Adrenal gland (tissue), 12 donors: ENCODE measurements around the gene SCYL3. TPM values are rescaled to one million over a fixed set of nuclear protein-coding genes. Genes with fewer than 3 reads are reported as not detected.
"Not testable (repeated sequence)": the region's sequence is repeated elsewhere in the genome, so short reads cannot be mapped to it uniquely, and the experiment has no call there.

Experiments used
- DNase-seq, 7 donors: peaks; one replicate each; pipeline ENCODE4 v3.0.0-alpha.2; 2019 to 2020
- H3K27ac ChIP-seq, 5 donors: fragments of 200-600 bp; sonication (generic) in 4 of 5; 1 replicate in 3 of 5; 2 replicates in 2 of 5; pipeline versions ENCODE4 v1.5.1 to v1.8.0; 2016 to 2020; ENCODE audit warnings: mild to moderate bottlenecking in 1 of 5
- H3K27me3 ChIP-seq: fragments of 200-600 bp; 2 replicates; pipeline ENCODE4 v1.8.0; 2021
- H3K36me3 ChIP-seq, 2 donors: fragments of 200-600 bp; replicated peaks in 1 of 2; 1 replicate in 1 of 2; 2 replicates in 1 of 2; pipeline versions ENCODE4 v1.5.1 to v1.8.0; 2018 to 2022
- H3K4me1 ChIP-seq, 2 donors: fragments of 200-600 bp; replicated peaks in 1 of 2; 1 replicate in 1 of 2; 2 replicates in 1 of 2; pipeline versions ENCODE4 v1.5.1 to v1.8.0; 2018 to 2021
- H3K4me3 ChIP-seq, 4 donors: fragments of 200-600 bp; sonication (generic) in 3 of 4; one replicate each; pipeline ENCODE4 v1.5.1; 2016 to 2018
- H3K9me3 ChIP-seq, 3 donors: fragments of 200-600 bp; sonication (generic) in 1 of 3; replicated peaks in 1 of 3; 1 replicate in 2 of 3; 2 replicates in 1 of 3; pipeline versions ENCODE4 v1.5.1 to v1.8.0; 2016 to 2021
- POLR2A ChIP-seq, 2 donors: fragments of 450-650 bp; IDR thresholded peaks; one replicate each; pipeline ENCODE4 v1.6.1; 2017; ENCODE audit warnings: antibody characterized with exemption in 2 of 2, mild to moderate bottlenecking in 2 of 2, moderate library complexity in 1 of 2
- WGBS, 4 donors: extraction: QIAGEN DNeasy Blood & Tissue Kit in 2 of 4; methylation state at CpG; one replicate each; pipeline versions ENCODE4 v1.1.5 to v1.1.7; 2013 to 2017; 5-methylcytosine and 5-hydroxymethylcytosine counted together
- intact Hi-C, 2 donors: fragments of 100-400 bp; cut with DNase I; formaldehyde crosslinking; loops; one replicate each; pipeline versions ENCODE4 v1.14.1 to v1.15.0; 2022 to 2023
- polyA plus RNA-seq, 3 donors: library from polyadenylated mRNA; stranded (reverse); fragments of 200-250 nt in 2 of 3; fragments of 350-450 nt in 1 of 3; fragmentation: Illumina TruSeq in 1 of 3; extraction: RNeasy Lipid Tissue Mini Kit (QIAGEN cat#74804) in 1 of 3; gene quantifications; one replicate each; pipeline ENCODE4 v1.2.3, GENCODE V29; 2013 to 2014
- total RNA-seq, 9 donors: library from RNA; depleted of rRNA in 4 of 9; stranded (reverse); fragments of >200 nt in 4 of 9; fragments of 120-200 nt in 1 of 9; fragmentation: NEBNext Ultra II Directional in 1 of 9; extraction: Animal tissue kit (Norgen Biotek cat#: 25700) in 1 of 9; gene quantifications; one replicate each; pipeline versions ENCODE4 v1.1.0 to v1.2.4, GENCODE V29; 2013 to 2023
- TF ChIP-seq, protein P1 (sequence below), 6 experiments: fragments of 450-650 bp in 4 of 6; fragments of 200-600 bp in 2 of 6; sonication (generic) in 1 of 6; IDR thresholded peaks; 1 replicate in 5 of 6; 2 replicates in 1 of 6; pipeline versions ENCODE4 v1.5.1 to v1.8.0; 2016 to 2021; ENCODE audit warnings: antibody characterized with exemption in 6 of 6, mild to moderate bottlenecking in 2 of 6, moderate library complexity in 1 of 6
- donor health status: healthy with polysubstance abuse.
- donor health status: Bipolar disorder and iron deficiency.
- donor health status: DM: yes; HTN: yes; CAD: no.
- donor health status: DM: no; HTN: no; CAD: no.
- donor health status: DM: no; HTN: no; CAD: no.
- donor health status: DM: yes; HTN: yes; CAD: no.

Gene SCYL3
- total and polyA plus RNA-seq, 12 donors = 3.4 to 15.0 (median 10.1) TPM

DNA sequence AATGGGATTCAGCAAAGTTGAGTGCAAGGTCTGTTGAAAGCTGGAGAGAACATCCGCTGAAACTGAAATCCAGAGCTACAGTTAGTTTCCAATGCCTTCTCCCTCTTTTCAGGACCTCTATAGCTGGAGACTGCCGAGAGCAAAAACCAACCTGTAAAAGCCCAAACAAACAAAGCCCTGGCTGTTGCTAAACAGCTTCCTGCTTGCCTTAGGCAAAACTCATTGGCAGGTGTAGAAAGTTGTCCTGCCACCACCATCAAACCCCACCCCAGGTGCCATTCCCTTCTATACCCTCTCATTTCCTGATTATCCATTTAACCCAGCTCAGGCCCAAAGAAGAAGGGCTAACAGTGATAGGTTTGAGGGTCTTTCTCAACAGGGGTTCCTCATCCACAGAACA lies 24.7 kb downstream of the SCYL3 start:
- Histone ChIP-seq H3K9me3 (no peaks in the 10 kb centered on the region), H3K27me3 (no peaks in the 10 kb centered on the region), H3K27ac (no peak overlapping the region), H3K4me1 (no peaks in the 10 kb centered on the region), H3K36me3 (peaks cover 0 to 93% of the 10 kb centered on the region in 2 donors), H3K4me3 (no peak overlapping the region)
- 96 to 100% (median 97%) methylated on average over 2 of the region's 2 CpGs for WGBS, 4 donors
- intact Hi-C loops = no loop called here
- DNase-seq = no peak
- TF ChIP-seq POLR2A (IDR thresholded peaks at IDR 0.05) = no peak
- TF ChIP-seq, protein P1, sequence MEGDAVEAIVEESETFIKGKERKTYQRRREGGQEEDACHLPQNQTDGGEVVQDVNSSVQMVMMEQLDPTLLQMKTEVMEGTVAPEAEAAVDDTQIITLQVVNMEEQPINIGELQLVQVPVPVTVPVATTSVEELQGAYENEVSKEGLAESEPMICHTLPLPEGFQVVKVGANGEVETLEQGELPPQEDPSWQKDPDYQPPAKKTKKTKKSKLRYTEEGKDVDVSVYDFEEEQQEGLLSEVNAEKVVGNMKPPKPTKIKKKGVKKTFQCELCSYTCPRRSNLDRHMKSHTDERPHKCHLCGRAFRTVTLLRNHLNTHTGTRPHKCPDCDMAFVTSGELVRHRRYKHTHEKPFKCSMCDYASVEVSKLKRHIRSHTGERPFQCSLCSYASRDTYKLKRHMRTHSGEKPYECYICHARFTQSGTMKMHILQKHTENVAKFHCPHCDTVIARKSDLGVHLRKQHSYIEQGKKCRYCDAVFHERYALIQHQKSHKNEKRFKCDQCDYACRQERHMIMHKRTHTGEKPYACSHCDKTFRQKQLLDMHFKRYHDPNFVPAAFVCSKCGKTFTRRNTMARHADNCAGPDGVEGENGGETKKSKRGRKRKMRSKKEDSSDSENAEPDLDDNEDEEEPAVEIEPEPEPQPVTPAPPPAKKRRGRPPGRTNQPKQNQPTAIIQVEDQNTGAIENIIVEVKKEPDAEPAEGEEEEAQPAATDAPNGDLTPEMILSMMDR (IDR thresholded peaks at IDR 0.05) = no peak

DNA sequence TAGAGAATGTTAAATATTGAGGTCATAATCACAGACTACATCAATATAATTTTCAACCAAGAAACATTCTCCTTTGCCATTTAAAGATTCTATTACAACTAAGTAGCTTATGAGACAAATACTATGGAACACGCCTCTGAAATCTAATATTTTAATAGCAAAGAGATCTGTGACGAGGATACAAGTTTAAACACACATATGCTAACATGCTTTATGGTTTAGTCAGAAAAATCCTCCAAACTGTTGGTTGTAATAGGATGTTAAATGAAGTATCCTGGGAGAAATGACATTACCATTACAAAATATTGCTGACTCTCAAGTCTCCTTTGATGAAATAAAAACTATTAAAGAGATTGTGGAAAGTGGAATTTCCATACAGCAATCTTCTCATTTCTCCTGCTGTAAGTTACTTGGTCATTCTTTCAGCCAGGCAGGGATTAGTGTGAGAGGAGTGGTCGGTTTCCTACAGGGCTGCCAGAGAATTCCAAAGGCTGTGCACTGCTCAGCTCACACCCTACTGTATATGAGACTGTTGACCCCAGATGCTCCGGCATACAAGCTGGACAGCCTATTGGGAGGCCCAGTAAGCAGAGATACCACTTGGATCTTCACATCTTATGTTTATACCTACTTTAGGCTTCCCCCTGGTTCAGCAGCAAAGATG lies 26.6 kb downstream of the SCYL3 start:
- H3K36me3 ChIP-seq = peaks cover 0 to 83% of the 10 kb centered on the region in 2 donors
- TF ChIP-seq POLR2A (IDR thresholded peaks at IDR 0.05) = no peak
- TF ChIP-seq, protein P1 (IDR thresholded peaks at IDR 0.05) = no peak
- intact Hi-C loops = no loop called here
- no peak overlapping the region for H3K27ac ChIP-seq
- DNase-seq = no peak
- no peaks in the 10 kb centered on the region for H3K4me1 ChIP-seq
- H3K4me3 ChIP-seq = no peak overlapping the region
- H3K9me3 ChIP-seq = no peaks in the 10 kb centered on the region
- H3K27me3 ChIP-seq = no peaks in the 10 kb centered on the region
- 85 to 98% (median 93%) methylated on average over 4 of the region's 4 CpGs for WGBS, 4 donors

DNA sequence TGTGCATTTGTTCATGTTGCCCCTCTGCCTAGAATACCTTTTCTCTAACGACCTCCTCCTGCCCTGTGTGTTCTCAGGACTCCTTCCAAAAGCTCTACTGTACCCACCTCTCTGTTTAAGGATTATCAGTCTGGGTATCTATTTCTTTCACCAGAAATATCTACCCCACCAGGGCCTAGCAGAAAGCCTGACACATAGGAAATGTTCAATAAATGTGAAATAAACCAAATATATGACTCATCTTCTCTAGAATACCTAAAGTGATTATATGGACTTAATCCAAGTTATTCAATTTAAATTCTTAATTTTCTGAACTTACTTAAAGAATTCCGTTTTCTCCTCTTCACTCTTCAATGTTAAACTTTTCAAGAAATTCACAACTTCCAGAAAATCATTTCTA lies 27.1 kb downstream of the SCYL3 start:
- intact Hi-C loops = no loop called here
- Histone ChIP-seq H3K27me3 (no peaks in the 10 kb centered on the region), H3K27ac (no peak overlapping the region), H3K4me3 (no peak overlapping the region), H3K9me3 (no peaks in the 10 kb centered on the region), H3K4me1 (no peaks in the 10 kb centered on the region), H3K36me3 (peaks cover 0 to 83% of the 10 kb centered on the region in 2 donors)
- WGBS, 4 donors = 88 to 96% (median 95%) methylated on average over 2 of the region's 2 CpGs
- no peak for DNase-seq
- TF ChIP-seq POLR2A (IDR thresholded peaks at IDR 0.05) = no peak
- TF ChIP-seq, protein P1 (IDR thresholded peaks at IDR 0.05) = no peak

DNA sequence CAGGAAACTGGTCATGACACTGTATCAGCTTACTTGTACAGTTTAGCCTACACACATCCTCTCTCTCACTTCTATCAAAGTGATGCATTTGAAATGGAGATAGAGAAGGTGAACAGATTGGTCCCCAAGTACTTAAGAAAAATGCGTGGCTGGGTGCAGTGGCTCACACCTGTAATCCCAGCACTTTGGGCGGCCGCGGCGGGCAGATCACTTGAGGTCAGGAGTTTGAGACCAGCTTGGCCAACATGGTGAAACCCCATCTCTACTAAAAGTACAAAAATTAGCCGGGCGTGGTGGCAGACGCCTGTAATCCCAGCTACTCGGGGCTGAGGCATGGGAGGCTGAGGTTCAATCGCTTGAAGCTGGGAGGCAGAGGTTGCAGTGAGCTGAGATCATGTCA lies 29.2 kb downstream of the SCYL3 start:
- H3K27ac ChIP-seq, intact Hi-C loops, H3K9me3 ChIP-seq, H3K4me3 ChIP-seq, H3K27me3 ChIP-seq, DNase-seq, H3K4me1 ChIP-seq: not testable (repeated sequence)
- 94 to 100% (median 97%) methylated on average over 10 of the region's 10 CpGs for WGBS, 4 donors
- H3K36me3 ChIP-seq = peaks cover 0 to 79% of the 10 kb centered on the region in 2 donors

DNA sequence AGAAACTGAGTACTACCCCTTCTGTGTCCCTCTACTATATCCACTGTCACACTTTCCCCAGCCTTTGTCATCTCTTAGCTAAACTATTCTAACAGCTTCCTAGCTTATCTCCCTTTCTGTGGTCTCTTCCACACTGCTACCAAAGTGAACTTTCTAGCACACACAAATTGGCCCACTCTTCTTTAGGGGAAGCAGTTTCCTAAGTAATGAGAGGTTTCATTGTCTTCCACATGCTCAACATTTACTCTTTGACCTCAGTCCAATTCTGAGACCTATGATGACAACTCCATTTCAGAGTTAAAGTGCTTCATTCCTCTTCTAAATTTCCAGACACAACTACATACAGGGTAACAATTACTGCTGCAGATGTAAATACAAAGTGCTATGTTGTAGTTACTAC lies 32.9 kb downstream of the SCYL3 start:
- intact Hi-C loops = no loop called here
- Histone ChIP-seq H3K27me3 (no peaks in the 10 kb centered on the region), H3K27ac (no peak overlapping the region), H3K9me3 (no peaks in the 10 kb centered on the region), H3K4me1 (no peaks in the 10 kb centered on the region), H3K4me3 (no peak overlapping the region), H3K36me3 (peaks cover 0 to 48% of the 10 kb centered on the region in 2 donors)
- no peak for TF ChIP-seq POLR2A (IDR thresholded peaks at IDR 0.05)
- TF ChIP-seq, protein P1 (IDR thresholded peaks at IDR 0.05) = no peak
- DNase-seq = no peak
